ENCODE measurements around the gene CEND1. TPM values are rescaled to one million over a fixed set of nuclear protein-coding genes. Genes with fewer than 3 reads are reported as not detected.

Gene CEND1
- polyA plus RNA-seq, 1 of the 3 experiments (the other 2 are of a cell fraction): 3.6 TPM

GRCh38 chr11:767238-767637 lies 22.7 kb downstream of the CEND1 start:
- POLR2A ChIA-PET: no interaction called here
- TF ChIP-seq RFX5 (IDR thresholded peaks at IDR 0.05; ENCODE audit: low read length) (no peak), SIN3A (IDR thresholded peaks at IDR 0.05; ENCODE audit: borderline replicate concordance, low read depth, low read length) (no peak), MXI1 (IDR thresholded peaks at IDR 0.05; ENCODE audit: low read depth, low read length) (no peak), RAD21 (IDR thresholded peaks at IDR 0.05; ENCODE audit: low read length) (no peak), NRF1 (IDR thresholded peaks at IDR 0.05; ENCODE audit: low read depth, low read length) (no peak), MAX (IDR thresholded peaks at IDR 0.05; ENCODE audit: low read depth) (no peak), JUND (IDR thresholded peaks at IDR 0.05) (no peak), TCF12 (IDR thresholded peaks at IDR 0.05) (no peak), FOXJ3 (CRISPR knock-in tag; IDR thresholded peaks at IDR 0.05) (no peak), ELF1 (IDR thresholded peaks at IDR 0.05) (no peak), GABPA (IDR thresholded peaks at IDR 0.05; ENCODE audit: low read depth) (no peak), TEAD4 (IDR thresholded peaks at IDR 0.05; ENCODE audit: borderline replicate concordance, insufficient read depth) (no peak), EP300 (IDR thresholded peaks at IDR 0.05; ENCODE audit: borderline replicate concordance in 1 of 2, low read depth in 1 of 2, low read length in 1 of 2) (no peak), TAF1 (IDR thresholded peaks at IDR 0.05; ENCODE audit: borderline replicate concordance, low read depth, low read length) (no peak), RCOR1 (IDR thresholded peaks at IDR 0.05; ENCODE audit: low read length) (no peak), CHD2 (IDR thresholded peaks at IDR 0.05; ENCODE audit: low read length, partially characterized antibody) (no peak)
- CTCF ChIA-PET: interaction anchor here (1.5 to 6.3 kb wide), 2 partner anchors 9 to 13 kb away, joined by 3 to 31 read pairs; partner anchors contain the start of gene GATD1
- DNase-seq: no peak
- Histone ChIP-seq H3F3A (replicated peaks; ENCODE audit: insufficient read depth) (peaks cover 15% of the 10 kb centered on the region), H3K27me3 (ENCODE audit: insufficient read depth) (no peaks in the 10 kb centered on the region), H3K4me2 (no peak overlapping the region), H2AFZ (ENCODE audit: low read depth) (no peak overlapping the region), H3K4me3 (ENCODE audit: low read depth in 2 of 2, low read length in 1 of 2) (no peak overlapping the region), H3K9me3 (no peaks in the 10 kb centered on the region), H3K9ac (no peak overlapping the region), H3K9me2 (no peaks in the 10 kb centered on the region), H3K27ac (ENCODE audit: low read depth in 2 of 2, low read length in 1 of 2) (no peak overlapping the region), H3K4me1 (ENCODE audit: control insufficient read depth in 1 of 2, insufficient read depth in 2 of 2, low read depth in 1 of 2, low read length in 1 of 2) (peaks cover 5 to 7% of the 10 kb centered on the region in 2 experiments; a peak in 2 of 4 replicates), H3K36me3 (replicated peaks in 1 of 2; ENCODE audit: control insufficient read depth in 1 of 2, insufficient read depth in 2 of 2, low read length in 1 of 2) (peaks cover 13 to 59% of the 10 kb centered on the region in 2 experiments), H4K20me1 (ENCODE audit: insufficient read depth) (peaks cover 10% of the 10 kb centered on the region), H3K79me2 (ENCODE audit: insufficient read depth) (peaks cover 13% of the 10 kb centered on the region)
- WGBS (ENCODE audit: low lambda C conversion rate): 96% methylated on average over 11 of the region's 11 CpGs

- no peak overlapping the region for H3K27ac ChIP-seq (ENCODE audit: low read depth in 2 of 2, low read length in 1 of 2)
- CTCF ChIA-PET: interaction anchor here (1.5 to 6.3 kb wide), 2 partner anchors 9 to 13 kb away, joined by 3 to 31 read pairs; partner anchors contain the start of gene GATD1
Measured at GRCh38 chr11:766936-767210, 23.0 kb downstream of the CEND1 start.

More at GRCh38 chr11:766936-767210, 23.0 kb downstream of the CEND1 start:
- Histone ChIP-seq H3K9me3 (no peaks in the 10 kb centered on the region), H2AFZ (ENCODE audit: low read depth) (no peak overlapping the region), H4K20me1 (ENCODE audit: insufficient read depth) (peaks cover 9% of the 10 kb centered on the region), H3K79me2 (ENCODE audit: insufficient read depth) (peaks cover 12% of the 10 kb centered on the region), H3K4me1 (ENCODE audit: control insufficient read depth in 1 of 2, insufficient read depth in 2 of 2, low read depth in 1 of 2, low read length in 1 of 2) (peaks cover 5 to 9% of the 10 kb centered on the region in 2 experiments; a peak in 2 of 4 replicates), H3K4me2 (no peak overlapping the region), H3K36me3 (replicated peaks in 1 of 2; ENCODE audit: control insufficient read depth in 1 of 2, insufficient read depth in 2 of 2, low read length in 1 of 2) (peaks cover 13 to 57% of the 10 kb centered on the region in 2 experiments), H3K9me2 (no peaks in the 10 kb centered on the region), H3F3A (replicated peaks; ENCODE audit: insufficient read depth) (peaks cover 19% of the 10 kb centered on the region), H3K9ac (no peak overlapping the region), H3K27me3 (ENCODE audit: insufficient read depth) (no peaks in the 10 kb centered on the region), H3K4me3 (ENCODE audit: low read depth in 2 of 2, low read length in 1 of 2) (no peak overlapping the region)
- POLR2A ChIA-PET: no interaction called here
- DNase-seq: no peak
- 84% methylated on average over 2 of the region's 2 CpGs for WGBS (ENCODE audit: low lambda C conversion rate)
- TF ChIP-seq MAX (IDR thresholded peaks at IDR 0.05; ENCODE audit: low read depth): no peak
- TF ChIP-seq USF2 (IDR thresholded peaks at IDR 0.05; ENCODE audit: borderline replicate concordance, low read depth, low read length): no peak
- no peak for TF ChIP-seq MXI1 (IDR thresholded peaks at IDR 0.05; ENCODE audit: low read depth, low read length)
- no peak for TF ChIP-seq TCF12 (IDR thresholded peaks at IDR 0.05)
- TF ChIP-seq RFX5 (IDR thresholded peaks at IDR 0.05; ENCODE audit: low read length): no peak
- no peak for TF ChIP-seq YY1 (IDR thresholded peaks at IDR 0.05; ENCODE audit: low read depth)
- TF ChIP-seq RXRA (IDR thresholded peaks at IDR 0.05; ENCODE audit: borderline replicate concordance, low read depth): no peak
- TF ChIP-seq RCOR1 (IDR thresholded peaks at IDR 0.05; ENCODE audit: low read length): no peak
- no peak for TF ChIP-seq ELF1 (IDR thresholded peaks at IDR 0.05)
- TF ChIP-seq EZH2phosphoT487 (IDR thresholded peaks at IDR 0.05; ENCODE audit: borderline replicate concordance, low read depth): no peak
- TF ChIP-seq NRF1 (IDR thresholded peaks at IDR 0.05; ENCODE audit: low read depth, low read length): no peak
- no peak for TF ChIP-seq SIN3A (IDR thresholded peaks at IDR 0.05; ENCODE audit: borderline replicate concordance, low read depth, low read length)
- TF ChIP-seq PBX3 (IDR thresholded peaks at IDR 0.05): no peak
- TF ChIP-seq SMC3 (IDR thresholded peaks at IDR 0.05; ENCODE audit: low read depth, low read length): no peak
